ENCODE data around the gene THAP2.
A peak's percentile ranks its signal among the peaks of the same experiment; 100 is the strongest.

- TF ChIP-seq POLR2A (IDR thresholded peaks at IDR 0.05; ENCODE audit: low read length): peak; percentile 97
- no peak for TF ChIP-seq GATA1 (IDR thresholded peaks at IDR 0.05; ENCODE audit: low read depth, low read length)
Observed at GRCh38 chr12:71663561-71664410, at the start of gene THAP2, which contains the start of gene ZFC3H1.

All from erythroblast (primary cell).